Kidney (tissue), 14 donors: Measurements from ENCODE around the gene PEPD. TPM values are rescaled to one million over a fixed set of nuclear protein-coding genes. Genes with fewer than 3 reads are reported as not detected.
A peak's percentile ranks its signal among the peaks of the same experiment; 100 is the strongest.

Source experiments
- DNase-seq, 5 donors: peaks; one replicate each; pipeline ENCODE4 v3.0.0-alpha.2; 2013 to 2020
- FAIRE-seq: peaks from 2 replicates; lab custom pipeline; 2012; peaks lifted over from hg19 to GRCh38; lab: Jason Lieb, UNC
- H3K27ac ChIP-seq, 2 donors: one replicate each; pipeline ENCODE4 v1.7.0; 2013; ENCODE audit warnings: low read depth in 2 of 2, low read length in 2 of 2, inconsistent platforms in 1 of 2
- H3K27me3 ChIP-seq: one replicate; pipeline ENCODE4 v1.7.1; 2013; ENCODE audit warnings: low read length, inconsistent platforms; ENCODE audit not compliant: control insufficient read depth, insufficient read depth
- H3K36me3 ChIP-seq, 3 donors: one replicate each; pipeline versions ENCODE4 v1.7.0 to v1.7.1; 2013; ENCODE audit warnings: low read length in 3 of 3, control low read depth in 1 of 3, inconsistent platforms in 1 of 3; ENCODE audit not compliant: insufficient read depth in 3 of 3, control insufficient read depth in 2 of 3
- H3K4me1 ChIP-seq, 3 donors: one replicate each; pipeline versions ENCODE4 v1.7.0 to v1.7.1; 2013; ENCODE audit warnings: low read length in 3 of 3, inconsistent platforms in 1 of 3, low read depth in 1 of 3; ENCODE audit not compliant: control insufficient read depth in 2 of 3, insufficient read depth in 2 of 3
- H3K4me3 ChIP-seq, 3 donors: one replicate each; pipeline versions ENCODE4 v1.7.0 to v1.8.1; 2013; ENCODE audit warnings: low read length in 3 of 3, control low read depth in 1 of 3, inconsistent platforms in 1 of 3
- H3K9ac ChIP-seq, 3 donors: one replicate each; pipeline versions ENCODE4 v1.7.0 to v1.7.1; 2013; ENCODE audit warnings: low read length in 3 of 3, control low read depth in 1 of 3, inconsistent platforms in 1 of 3
- H3K9me3 ChIP-seq, 3 donors: one replicate each; pipeline versions ENCODE4 v1.7.0 to v1.7.1; 2013; ENCODE audit warnings: low read length in 3 of 3, control low read depth in 1 of 3, inconsistent platforms in 1 of 3; ENCODE audit not compliant: control insufficient read depth in 2 of 3, insufficient read depth in 1 of 3
- intact Hi-C: fragments of 100-400 bp; cut with DNase I; formaldehyde crosslinking; loops from one replicate; pipeline ENCODE4 v1.11.1; 2022
- polyA plus RNA-seq: library from polyadenylated mRNA; stranded (reverse); fragments of 350-450 nt; fragmentation: Illumina TruSeq; extraction: RNeasy Lipid Tissue Mini Kit (QIAGEN cat#74804); gene quantifications from one replicate; pipeline ENCODE4 v1.2.3, GENCODE V29; 2014; ENCODE audit warnings: low read depth, low replicate concordance; ENCODE audit not compliant: insufficient read depth
- total RNA-seq: library from RNA; stranded (reverse); fragmentation: NEBNext Ultra II Directional; extraction: Animal tissue kit (Norgen Biotek cat#: 25700); gene quantifications from one replicate; pipeline ENCODE4 v1.2.1, GENCODE V29; 2021
- TF ChIP-seq, protein P1 (sequence below): IDR thresholded peaks from 3 replicates; pipeline ENCODE4 v1.5.1; 2012; ENCODE audit warnings: mild to moderate bottlenecking, moderate library complexity, borderline replicate concordance; ENCODE audit not compliant: insufficient read depth; ENCODE audit errors: extremely low read depth
- donor health status: control.
- donor health status: control.
- donor health status: control.
- donor health status: control.
- donor health status: control.
- donor health status: DM: yes; HTN: yes; CAD: no.
- donor health status: Normal renal cell carcinoma (clear cell type).

PEPD gene
- total and polyA plus RNA-seq, 2 donors from 2014 or later: 71.4 to 402 TPM

DNA sequence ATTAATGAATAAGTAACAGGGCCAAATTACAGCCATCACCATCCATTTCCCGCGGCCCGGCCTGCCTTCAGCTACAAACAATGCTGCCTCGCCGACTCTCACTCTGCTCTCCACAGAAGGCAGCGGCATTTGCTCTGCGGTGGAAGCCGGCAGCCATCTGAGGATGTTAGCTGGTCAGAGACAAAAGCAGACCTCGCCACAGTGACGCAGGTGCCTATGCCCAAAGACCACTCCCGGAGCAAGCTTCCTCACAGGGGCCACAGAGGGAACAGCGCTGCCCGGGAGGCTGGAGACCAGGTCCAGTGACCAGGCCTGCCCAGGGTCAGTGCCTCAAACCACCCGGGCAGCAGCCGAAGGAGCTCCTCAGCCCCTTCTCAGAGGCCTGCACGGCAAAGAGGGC, 16.4 kb downstream of the PEPD start:
- Histone ChIP-seq H3K9ac (no peak overlapping the region), H3K4me3 (no peak overlapping the region), H3K9me3 (no peaks in the 10 kb centered on the region), H3K4me1 (peaks cover 0 to 10% (median 0%) of the 10 kb centered on the region in 3 donors), H3K27ac (no peak overlapping the region), H3K36me3 (peaks cover 0 to 10% (median 6%) of the 10 kb centered on the region in 3 donors), H3K27me3 (no peaks in the 10 kb centered on the region)
- intact Hi-C loops: no loop called here
- DNase-seq (no peak), FAIRE-seq (no peak)
- TF ChIP-seq, protein P1, sequence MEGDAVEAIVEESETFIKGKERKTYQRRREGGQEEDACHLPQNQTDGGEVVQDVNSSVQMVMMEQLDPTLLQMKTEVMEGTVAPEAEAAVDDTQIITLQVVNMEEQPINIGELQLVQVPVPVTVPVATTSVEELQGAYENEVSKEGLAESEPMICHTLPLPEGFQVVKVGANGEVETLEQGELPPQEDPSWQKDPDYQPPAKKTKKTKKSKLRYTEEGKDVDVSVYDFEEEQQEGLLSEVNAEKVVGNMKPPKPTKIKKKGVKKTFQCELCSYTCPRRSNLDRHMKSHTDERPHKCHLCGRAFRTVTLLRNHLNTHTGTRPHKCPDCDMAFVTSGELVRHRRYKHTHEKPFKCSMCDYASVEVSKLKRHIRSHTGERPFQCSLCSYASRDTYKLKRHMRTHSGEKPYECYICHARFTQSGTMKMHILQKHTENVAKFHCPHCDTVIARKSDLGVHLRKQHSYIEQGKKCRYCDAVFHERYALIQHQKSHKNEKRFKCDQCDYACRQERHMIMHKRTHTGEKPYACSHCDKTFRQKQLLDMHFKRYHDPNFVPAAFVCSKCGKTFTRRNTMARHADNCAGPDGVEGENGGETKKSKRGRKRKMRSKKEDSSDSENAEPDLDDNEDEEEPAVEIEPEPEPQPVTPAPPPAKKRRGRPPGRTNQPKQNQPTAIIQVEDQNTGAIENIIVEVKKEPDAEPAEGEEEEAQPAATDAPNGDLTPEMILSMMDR: no peak

DNA sequence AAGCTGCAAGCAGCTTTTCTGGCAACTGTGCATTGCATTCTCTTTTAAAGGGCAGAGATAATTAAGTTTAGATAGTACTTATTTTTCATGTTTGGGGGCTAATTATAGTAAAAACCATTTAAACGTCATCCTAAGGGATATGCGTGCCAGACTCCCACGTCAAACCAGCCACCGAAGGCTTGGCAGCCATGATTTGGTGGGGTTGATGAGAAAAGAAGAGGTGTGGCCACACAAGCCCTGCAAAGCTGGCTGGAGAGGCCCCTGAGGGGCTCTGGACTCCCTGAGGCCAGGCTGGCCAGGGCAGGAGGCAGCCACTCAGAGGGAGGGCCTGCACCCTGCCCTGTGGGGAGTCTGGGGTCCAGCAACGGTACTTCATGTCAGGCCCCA, 17.5 kb downstream of the PEPD start:
- H3K4me1 ChIP-seq: peaks cover 0 to 11% (median 0%) of the 10 kb centered on the region in 3 donors
- intact Hi-C loops: no loop called here
- H3K27ac ChIP-seq: no peak overlapping the region
- H3K4me3 ChIP-seq: no peak overlapping the region
- H3K27me3 ChIP-seq: no peaks in the 10 kb centered on the region
- H3K9ac ChIP-seq: no peak overlapping the region
- FAIRE-seq (no peak), DNase-seq (no peak)
- no peaks in the 10 kb centered on the region for H3K9me3 ChIP-seq
- TF ChIP-seq, protein P1: no peak
- H3K36me3 ChIP-seq: peaks cover 0 to 13% (median 9%) of the 10 kb centered on the region in 3 donors

DNA sequence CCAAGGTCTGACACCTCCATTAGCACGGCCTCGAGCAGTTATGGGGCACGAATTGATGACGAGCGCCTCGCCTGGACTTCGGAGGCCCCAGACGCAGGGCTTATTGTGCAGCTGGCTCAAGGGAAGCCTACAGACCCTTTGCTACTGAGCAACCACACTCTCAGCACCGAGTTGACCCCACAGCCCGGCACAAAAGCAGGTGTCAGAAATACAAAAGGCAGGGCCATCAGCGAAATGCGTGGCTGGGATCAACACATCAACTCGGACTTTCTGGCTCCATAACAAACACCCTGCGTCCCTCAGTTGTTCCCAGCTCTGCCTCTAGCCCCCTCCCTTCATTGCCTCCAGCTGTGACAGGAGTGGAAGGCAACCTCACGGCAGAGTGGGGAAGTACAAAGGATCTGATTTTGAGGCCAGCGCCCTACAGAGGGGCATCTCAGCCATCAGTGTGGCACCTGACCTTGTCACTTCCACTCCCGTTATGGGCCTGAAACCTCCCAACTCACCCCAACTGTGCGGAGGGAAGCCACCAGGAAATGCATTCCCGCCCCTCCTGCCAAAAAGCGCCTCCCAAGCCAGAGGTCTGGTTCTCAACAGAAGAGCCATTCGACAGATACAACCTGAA, 18.0 kb downstream of the PEPD start:
- DNase-seq: peak in 1 of 5 donors; percentile 17
- no peaks in the 10 kb centered on the region for H3K27me3 ChIP-seq
- intact Hi-C loops: no loop called here
- peaks cover 0 to 13% (median 9%) of the 10 kb centered on the region in 3 donors for H3K36me3 ChIP-seq
- H3K4me3 ChIP-seq: no peak overlapping the region
- TF ChIP-seq, protein P1: no peak
- peaks cover 0 to 11% (median 0%) of the 10 kb centered on the region in 3 donors for H3K4me1 ChIP-seq
- no peak overlapping the region for H3K27ac ChIP-seq
- no peak overlapping the region for H3K9ac ChIP-seq
- H3K9me3 ChIP-seq: no peaks in the 10 kb centered on the region
- no peak for FAIRE-seq
